Fibroblast of lung (primary cell): ENCODE measurements around the gene KRTAP19-3.

ENCODE experiments used
- CTCF ChIP-seq, 2 donors: IDR thresholded peaks in 1 of 2; conservative IDR thresholded peaks in 1 of 2; 1 replicate in 1 of 2; 2 replicates in 1 of 2; pipeline ENCODE4 v1.5.1; 2011 to 2012; ENCODE audit warnings: low read length in 2 of 2, control low read depth in 1 of 2, inconsistent platforms in 1 of 2, low read depth in 1 of 2, mild to moderate bottlenecking in 1 of 2
- EZH2 ChIP-seq: IDR thresholded peaks from 2 replicates; pipeline ENCODE4 v1.5.1; 2012; ENCODE audit warnings: low read length, control low read depth, mild to moderate bottlenecking; ENCODE audit errors: missing control alignments

DNA sequence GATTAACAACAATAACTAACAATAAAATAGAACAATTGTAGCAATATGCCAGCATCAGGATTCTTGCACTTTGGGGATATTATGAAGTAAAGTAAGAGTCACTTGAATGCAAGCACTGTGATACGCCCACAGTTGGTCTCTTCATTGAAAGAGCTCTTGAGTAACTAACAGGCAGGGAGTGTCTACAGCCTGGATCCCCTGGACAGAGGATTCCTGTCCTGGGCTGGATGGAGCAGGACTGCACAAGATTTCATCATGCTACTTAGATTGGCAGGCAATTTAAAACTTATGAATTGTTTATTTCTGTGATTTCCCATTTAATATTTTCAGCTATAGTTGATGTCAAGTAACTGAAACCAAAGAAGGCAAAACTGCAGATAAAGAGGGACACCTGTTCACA is 23.9 kb upstream of the KRTAP19-3 start:
- TF ChIP-seq CTCF (conservative IDR thresholded peaks at IDR 0.05 in 1 of 2, IDR thresholded peaks at IDR 0.05 in 1 of 2; ENCODE audit: low read depth in 1 of 2, low read length in 2 of 2), result no peak
- TF ChIP-seq EZH2, result no peak
